ENCODE measurements around the gene CLRN3.

DNA sequence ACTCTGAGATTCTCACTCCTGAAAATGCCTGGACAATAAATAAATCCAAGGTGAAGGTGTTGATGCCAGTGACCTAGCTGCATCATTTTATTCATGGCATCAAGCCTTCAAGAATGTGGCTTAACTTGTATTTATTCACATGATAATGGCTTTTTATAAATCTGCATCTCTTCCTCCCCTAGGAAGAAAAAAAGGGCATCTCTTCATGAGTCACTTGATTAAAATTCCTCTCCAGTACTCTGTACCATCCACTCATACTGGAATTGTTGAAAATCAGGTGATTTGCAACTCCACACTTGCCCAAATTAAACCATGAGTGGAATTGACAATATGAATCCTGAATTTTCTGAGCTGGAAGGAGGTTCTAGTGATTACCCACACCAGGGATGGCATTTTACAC lies 44.3 kb upstream of the CLRN3 start:
- TF ChIP-seq CTCF (IDR thresholded peaks at IDR 0.05; ENCODE audit: control extremely low read depth in 1 of 3, insufficient read depth in 1 of 3, low read depth in 1 of 3, low read length in 3 of 3) (no peak), CBX5 (IDR thresholded peaks at IDR 0.05; ENCODE audit: low read depth, low read length) (no peak), EZH2 (IDR thresholded peaks at IDR 0.05; ENCODE audit: low read depth, low read length, severe bottlenecking) (no peak), TCF12 (IDR thresholded peaks at IDR 0.05; ENCODE audit: low read depth, low read length) (no peak), CEBPB (IDR thresholded peaks at IDR 0.05; ENCODE audit: low read depth, low read length) (no peak), GABPA (IDR thresholded peaks at IDR 0.05; ENCODE audit: borderline replicate concordance, insufficient read depth, low read length) (no peak), SRF (IDR thresholded peaks at IDR 0.05; ENCODE audit: low read depth, low read length) (no peak), ZNF274 (IDR thresholded peaks at IDR 0.05; ENCODE audit: borderline replicate concordance, extremely low read depth, low read length) (no peak), CREB1 (IDR thresholded peaks at IDR 0.05) (no peak), SP2 (IDR thresholded peaks at IDR 0.05; ENCODE audit: low read length) (no peak), RFX5 (IDR thresholded peaks at IDR 0.05; ENCODE audit: borderline replicate concordance, low read depth, low read length) (no peak)

Measured in H1 (cell line).